Activated naive CD4-positive, alpha-beta T cell treated with anti-CD3 and anti-CD28 coated beads for 36 hours (primary cell): Measurements from ENCODE around the gene WDR70. TPM values are rescaled to one million over a fixed set of nuclear protein-coding genes. Genes with fewer than 3 reads are reported as not detected.
"Not testable (repeated sequence)": the region's sequence is repeated elsewhere in the genome, so short reads cannot be mapped to it uniquely, and the experiment has no call there.

Experiments used
- CTCF ChIA-PET: fragments of 350-600 bp; sonication (Branson Sonifier 250); formaldehyde crosslinking; loops from one replicate; lab custom pipeline; 2021; ENCODE audit warnings: antibody characterized with exemption; lab: Charles Lee
- DNase-seq: peaks from one replicate; pipeline ENCODE4 v3.0.0-alpha.2; 2020
- H3K27ac Mint-ChIP-seq: one replicate; pipeline ENCODE4 v1.8.0; 2021; ENCODE audit warnings: mild to moderate bottlenecking, mixed read lengths
- H3K27me3 Mint-ChIP-seq: one replicate; pipeline ENCODE4 v1.8.0; 2021; ENCODE audit warnings: low read depth, mixed read lengths
- H3K36me3 Mint-ChIP-seq: one replicate; pipeline ENCODE4 v1.8.0; 2021; ENCODE audit warnings: low read depth, mixed read lengths
- H3K4me1 Mint-ChIP-seq: one replicate; pipeline ENCODE4 v1.8.0; 2021; ENCODE audit warnings: low read depth, mixed read lengths
- H3K4me3 Mint-ChIP-seq: one replicate; pipeline ENCODE4 v1.8.0; 2021; ENCODE audit warnings: mild to moderate bottlenecking, moderate library complexity, mixed read lengths
- H3K9me3 Mint-ChIP-seq: one replicate; pipeline ENCODE4 v1.8.0; 2021; ENCODE audit warnings: mixed read lengths
- intact Hi-C: fragments of 100-400 bp; cut with micrococcal nuclease; formaldehyde crosslinking; loops from one replicate; pipeline ENCODE4 v1.15.1; 2023
- total RNA-seq, 2 experiments: library from RNA; stranded (reverse); gene quantifications; one replicate each; pipeline ENCODE4 v1.2.3, GENCODE V29; 2021

The WDR70 gene
- total RNA-seq, 2 experiments from 2014 or later = 37.4 to 39.0 TPM

DNA sequence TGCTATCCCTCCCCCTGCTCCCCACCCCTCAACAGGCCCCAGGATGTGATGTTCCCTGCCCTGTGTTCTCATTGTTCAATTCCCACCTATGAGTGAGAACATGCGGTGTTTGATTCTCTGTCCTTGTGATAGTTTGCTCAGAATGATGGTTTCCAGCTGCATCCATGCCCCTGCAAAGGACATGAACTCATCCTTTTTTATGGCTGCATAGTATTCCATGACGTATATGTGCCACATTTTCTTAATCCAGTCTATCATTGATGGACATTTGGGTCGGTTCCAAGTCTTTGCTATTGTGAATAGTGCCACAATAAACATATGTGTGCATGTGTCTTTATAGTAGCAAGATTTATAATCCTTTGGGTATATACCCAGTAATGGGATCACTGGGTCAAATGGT is 214.2 kb downstream of the WDR70 start:
- H3K4me3 Mint-ChIP-seq, H3K27me3 Mint-ChIP-seq, H3K4me1 Mint-ChIP-seq, H3K27ac Mint-ChIP-seq, CTCF ChIA-PET, DNase-seq, intact Hi-C loops: not testable (repeated sequence)
- Mint-ChIP-seq H3K36me3 (peaks cover 32% of the 10 kb centered on the region), H3K9me3 (peaks cover 10% of the 10 kb centered on the region)

- H3K27ac Mint-ChIP-seq, DNase-seq, CTCF ChIA-PET, H3K4me1 Mint-ChIP-seq, H3K27me3 Mint-ChIP-seq, intact Hi-C loops, H3K4me3 Mint-ChIP-seq: not testable (repeated sequence)
- Mint-ChIP-seq H3K36me3 (peaks cover 37% of the 10 kb centered on the region), H3K9me3 (peaks cover 17% of the 10 kb centered on the region)
Observed at GRCh38 chr5:37594864-37595263, 215.7 kb downstream of the WDR70 start.

DNA sequence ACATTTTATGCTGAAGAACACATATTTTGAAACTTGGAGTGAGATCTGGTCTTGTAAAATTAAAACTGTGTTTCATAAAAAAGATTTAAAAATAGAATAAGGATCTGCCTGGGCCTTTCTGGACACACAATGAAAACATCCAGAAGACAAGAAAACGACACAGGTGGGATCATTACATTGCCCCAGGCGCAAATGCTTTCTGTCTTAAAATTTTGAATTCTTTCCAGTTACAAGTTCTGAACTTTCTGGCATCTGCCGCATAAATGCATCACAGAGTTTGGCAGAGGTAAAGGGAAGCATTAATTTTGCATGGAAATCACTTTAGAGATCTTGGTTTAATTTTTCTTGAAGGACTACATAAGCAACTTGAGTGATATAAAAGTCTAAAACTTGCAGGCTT is 219.6 kb downstream of the WDR70 start:
- Mint-ChIP-seq H3K9me3 (peaks cover 21% of the 10 kb centered on the region), H3K27ac (no peak overlapping the region), H3K4me1 (no peaks in the 10 kb centered on the region), H3K36me3 (peaks cover 29% of the 10 kb centered on the region), H3K4me3 (no peak overlapping the region), H3K27me3 (no peaks in the 10 kb centered on the region)
- CTCF ChIA-PET = no interaction called here
- intact Hi-C loops = no loop called here
- no peak for DNase-seq

- CTCF ChIA-PET = no interaction called here
- intact Hi-C loops = no loop called here
- DNase-seq = no peak
- H3K27ac Mint-ChIP-seq = no peak overlapping the region
- H3K27me3 Mint-ChIP-seq = no peaks in the 10 kb centered on the region
- H3K4me3 Mint-ChIP-seq = no peak overlapping the region
- no peaks in the 10 kb centered on the region for H3K4me1 Mint-ChIP-seq
- peaks cover 20% of the 10 kb centered on the region for H3K9me3 Mint-ChIP-seq
- H3K36me3 Mint-ChIP-seq = peaks cover 33% of the 10 kb centered on the region
Observed at GRCh38 chr5:37601163-37601562, 222.0 kb downstream of the WDR70 start.

DNA sequence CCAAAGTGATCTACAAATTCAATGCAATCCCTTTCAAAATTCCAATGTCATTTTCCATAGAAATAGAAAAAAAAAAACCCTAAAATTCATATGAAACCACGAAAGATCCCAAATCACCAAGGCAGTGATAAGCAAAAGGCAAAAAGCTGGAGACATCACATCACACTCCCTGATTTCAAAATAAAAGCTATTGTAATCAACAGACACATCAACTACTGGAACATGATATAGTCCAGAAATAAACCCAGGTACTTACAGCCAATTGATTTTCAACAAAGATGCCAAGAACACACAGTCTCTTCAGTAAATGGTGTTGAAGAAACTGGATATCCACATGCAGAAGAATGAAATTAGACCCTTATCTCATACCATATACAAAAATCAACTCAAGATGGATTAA is 224.0 kb downstream of the WDR70 start:
- peaks cover 19% of the 10 kb centered on the region for H3K9me3 Mint-ChIP-seq
- CTCF ChIA-PET = no interaction called here
- H3K27ac Mint-ChIP-seq = no peak overlapping the region
- no peaks in the 10 kb centered on the region for H3K4me1 Mint-ChIP-seq
- H3K36me3 Mint-ChIP-seq = peaks cover 29% of the 10 kb centered on the region
- no peak overlapping the region for H3K4me3 Mint-ChIP-seq
- H3K27me3 Mint-ChIP-seq = no peaks in the 10 kb centered on the region
- no peak for DNase-seq
- intact Hi-C loops = no loop called here

DNA sequence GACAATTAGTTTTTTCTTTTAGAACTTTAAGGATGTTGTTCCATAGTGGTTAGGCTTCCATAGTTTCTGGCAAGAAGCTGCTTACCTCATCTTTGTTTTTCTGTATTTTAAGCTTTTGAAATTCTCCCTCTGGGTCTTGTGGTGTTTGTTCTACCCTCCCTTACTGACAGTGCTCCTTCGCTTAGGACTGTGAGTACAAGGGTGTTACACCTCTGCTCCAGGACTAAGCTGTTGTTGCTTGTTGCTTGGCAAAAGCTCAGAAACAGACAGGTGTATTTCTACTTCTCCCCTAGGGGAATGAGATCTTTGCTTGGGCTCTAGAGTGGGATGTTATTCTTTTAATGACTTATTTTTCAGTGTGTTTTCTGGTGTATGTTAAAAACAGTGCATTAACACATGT is 225.2 kb downstream of the WDR70 start:
- Mint-ChIP-seq H3K27me3 (no peaks in the 10 kb centered on the region), H3K36me3 (peaks cover 30% of the 10 kb centered on the region), H3K27ac (no peak overlapping the region), H3K9me3 (peaks cover 10% of the 10 kb centered on the region), H3K4me3 (no peak overlapping the region), H3K4me1 (no peaks in the 10 kb centered on the region)
- intact Hi-C loops = no loop called here
- CTCF ChIA-PET = interaction anchor here (0.6 kb wide), 1 partner anchor 177 kb away, joined by 3 read pairs; no protein-coding TSS in a partner anchor
- no peak for DNase-seq

DNA sequence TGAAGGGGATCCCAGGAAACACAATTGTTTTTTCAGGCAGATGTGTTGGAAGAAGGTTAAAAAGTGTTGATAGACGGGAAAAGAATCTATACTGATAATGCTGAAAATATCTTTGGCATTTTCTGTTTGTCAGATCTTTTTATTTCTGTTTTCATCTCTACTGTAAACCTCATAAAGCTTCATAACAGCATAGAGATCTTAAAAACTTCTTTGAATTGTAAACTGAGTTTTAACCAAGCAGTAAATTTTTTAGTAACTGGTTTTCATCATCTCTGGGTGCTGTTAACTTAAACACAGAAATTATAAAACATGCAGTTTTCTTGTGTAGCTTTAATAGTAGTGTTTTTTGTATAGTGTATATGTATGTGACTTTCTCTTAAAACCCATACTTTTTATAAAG is 227.0 kb downstream of the WDR70 start:
- H3K9me3 Mint-ChIP-seq = peaks cover 6% of the 10 kb centered on the region
- CTCF ChIA-PET = no interaction called here
- H3K4me3 Mint-ChIP-seq = no peak overlapping the region
- H3K27ac Mint-ChIP-seq = no peak overlapping the region
- H3K4me1 Mint-ChIP-seq = no peaks in the 10 kb centered on the region
- intact Hi-C loops = no loop called here
- H3K36me3 Mint-ChIP-seq = peaks cover 26% of the 10 kb centered on the region
- no peak for DNase-seq
- H3K27me3 Mint-ChIP-seq = no peaks in the 10 kb centered on the region

- DNase-seq = no peak
- intact Hi-C loops = no loop called here
Observed at GRCh38 chr5:37606632-37607248, 227.6 kb downstream of the WDR70 start.

GRCh38 chr5:37615184-37615583 is 236.1 kb downstream of the WDR70 start:
- Mint-ChIP-seq H3K27ac (no peak overlapping the region), H3K27me3 (no peaks in the 10 kb centered on the region), H3K36me3 (peaks cover 31% of the 10 kb centered on the region), H3K4me1 (no peaks in the 10 kb centered on the region), H3K4me3 (no peak overlapping the region), H3K9me3 (no peaks in the 10 kb centered on the region)
- no peak for DNase-seq
- intact Hi-C loops = no loop called here
- CTCF ChIA-PET = no interaction called here

More at GRCh38 chr5:37606632-37607248, 227.6 kb downstream of the WDR70 start:
- H3K27me3 Mint-ChIP-seq = no peaks in the 10 kb centered on the region
- H3K36me3 Mint-ChIP-seq = peaks cover 21% of the 10 kb centered on the region
- H3K4me1 Mint-ChIP-seq = no peaks in the 10 kb centered on the region
- H3K4me3 Mint-ChIP-seq = no peak overlapping the region
- CTCF ChIA-PET = no interaction called here
- no peak overlapping the region for H3K27ac Mint-ChIP-seq
- H3K9me3 Mint-ChIP-seq = peaks cover 2% of the 10 kb centered on the region

- H3K27me3 Mint-ChIP-seq = no peaks in the 10 kb centered on the region
- peaks cover 5% of the 10 kb centered on the region for H3K9me3 Mint-ChIP-seq
- H3K4me3 Mint-ChIP-seq = no peak overlapping the region
- DNase-seq = no peak
- intact Hi-C loops = no loop called here
- no peaks in the 10 kb centered on the region for H3K4me1 Mint-ChIP-seq
- H3K27ac Mint-ChIP-seq = no peak overlapping the region
- H3K36me3 Mint-ChIP-seq = peaks cover 35% of the 10 kb centered on the region
- CTCF ChIA-PET = no interaction called here
Observed at GRCh38 chr5:37619353-37619752, 240.2 kb downstream of the WDR70 start.

DNA sequence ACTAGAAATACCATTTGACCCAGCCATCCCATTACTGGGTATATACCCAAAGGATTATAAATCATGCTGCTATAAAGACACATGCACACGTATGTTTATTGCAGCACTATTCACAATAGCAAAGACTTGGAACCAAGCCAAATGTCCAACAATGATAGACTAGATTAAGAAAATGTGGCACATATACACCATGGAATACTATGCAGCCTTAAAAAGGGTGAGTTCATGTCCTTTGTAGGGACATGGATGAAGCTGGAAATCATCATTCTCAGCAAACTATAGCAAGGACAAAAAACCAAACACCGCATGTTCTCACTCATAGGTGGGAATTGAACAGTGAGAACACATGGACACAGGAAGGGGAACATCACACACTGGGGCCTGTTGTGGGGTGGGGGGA is 243.2 kb downstream of the WDR70 start:
- Mint-ChIP-seq H3K36me3 (peaks cover 40% of the 10 kb centered on the region), H3K9me3 (peaks cover 14% of the 10 kb centered on the region)
- CTCF ChIA-PET, H3K27ac Mint-ChIP-seq, H3K4me1 Mint-ChIP-seq, H3K4me3 Mint-ChIP-seq, H3K27me3 Mint-ChIP-seq, DNase-seq, intact Hi-C loops: not testable (repeated sequence)

- Mint-ChIP-seq H3K36me3 (peaks cover 52% of the 10 kb centered on the region), H3K9me3 (peaks cover 29% of the 10 kb centered on the region), H3K4me1 (no peaks in the 10 kb centered on the region), H3K4me3 (no peak overlapping the region), H3K27me3 (no peaks in the 10 kb centered on the region), H3K27ac (no peak overlapping the region)
- intact Hi-C loops = no loop called here
- CTCF ChIA-PET = no interaction called here
- DNase-seq = no peak
Observed at GRCh38 chr5:37626266-37626665, 247.1 kb downstream of the WDR70 start.

DNA sequence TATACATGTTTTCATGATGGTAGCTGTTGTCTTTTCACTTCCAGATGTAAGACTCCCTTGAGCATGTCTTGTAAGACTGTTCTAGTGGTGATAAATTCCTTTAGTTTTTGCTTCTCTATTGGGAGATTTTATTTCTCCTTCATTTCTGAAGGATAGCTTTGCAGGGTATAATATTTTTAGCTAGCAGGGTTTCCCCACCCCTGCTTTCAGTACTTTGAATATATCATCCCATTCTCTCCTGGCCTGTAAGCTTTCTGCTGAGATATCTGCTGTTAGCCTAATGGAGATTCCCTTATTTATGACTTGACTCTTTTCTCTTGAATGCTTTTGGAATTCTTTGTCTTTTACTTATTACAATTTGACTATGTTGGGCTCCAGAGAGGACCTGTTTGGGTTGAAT is 249.8 kb downstream of the WDR70 start:
- H3K4me3 Mint-ChIP-seq = no peak overlapping the region
- CTCF ChIA-PET = interaction anchor here (0.6 kb wide), 1 partner anchor 8 kb away, joined by 3 read pairs; no protein-coding TSS in a partner anchor
- no peak overlapping the region for H3K27ac Mint-ChIP-seq
- H3K27me3 Mint-ChIP-seq = no peaks in the 10 kb centered on the region
- H3K36me3 Mint-ChIP-seq = peaks cover 49% of the 10 kb centered on the region
- peaks cover 27% of the 10 kb centered on the region for H3K9me3 Mint-ChIP-seq
- no peaks in the 10 kb centered on the region for H3K4me1 Mint-ChIP-seq
- DNase-seq = no peak
- intact Hi-C loops = no loop called here
